GM18520 (cell line): ENCODE results near the gene SNCG.
"Not testable (repeated sequence)": the region's sequence is repeated elsewhere in the genome, so short reads cannot be mapped to it uniquely, and the experiment has no call there.

Source experiments
- ATAC-seq: cut with Tn5 transposase; IDR thresholded peaks from one replicate; pipeline ENCODE4 v1.9.1; 2021; ENCODE audit not compliant: unreplicated experiment

SNCG gene

GRCh38 chr10:86974484-86974883 is 16.1 kb downstream of the SNCG start:
- no peak for ATAC-seq

- ATAC-seq, result no peak
These were observed 18.1 kb downstream of the SNCG start for GRCh38 chr10:86976362-86977056.

DNA sequence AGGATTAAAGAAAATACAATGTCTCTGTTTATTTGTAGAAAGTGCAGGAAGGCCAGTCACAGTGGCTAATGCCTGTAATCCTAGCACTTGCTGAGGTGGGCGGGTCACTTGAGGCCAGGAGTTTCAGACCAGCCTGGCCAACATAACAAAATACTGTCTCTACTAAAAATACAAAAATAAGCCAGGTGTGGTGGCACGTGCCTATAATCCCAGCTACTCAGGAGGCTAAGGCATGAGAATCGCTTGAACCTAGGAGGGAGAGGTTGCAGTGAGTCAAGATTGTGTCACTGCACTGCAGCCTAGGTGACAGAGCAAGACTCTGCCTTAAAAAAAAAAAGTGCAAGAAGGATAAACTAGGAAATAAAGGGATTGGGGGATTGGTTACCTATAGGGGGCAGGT is 20.1 kb downstream of the SNCG start:
- ATAC-seq, result not testable (repeated sequence)

DNA sequence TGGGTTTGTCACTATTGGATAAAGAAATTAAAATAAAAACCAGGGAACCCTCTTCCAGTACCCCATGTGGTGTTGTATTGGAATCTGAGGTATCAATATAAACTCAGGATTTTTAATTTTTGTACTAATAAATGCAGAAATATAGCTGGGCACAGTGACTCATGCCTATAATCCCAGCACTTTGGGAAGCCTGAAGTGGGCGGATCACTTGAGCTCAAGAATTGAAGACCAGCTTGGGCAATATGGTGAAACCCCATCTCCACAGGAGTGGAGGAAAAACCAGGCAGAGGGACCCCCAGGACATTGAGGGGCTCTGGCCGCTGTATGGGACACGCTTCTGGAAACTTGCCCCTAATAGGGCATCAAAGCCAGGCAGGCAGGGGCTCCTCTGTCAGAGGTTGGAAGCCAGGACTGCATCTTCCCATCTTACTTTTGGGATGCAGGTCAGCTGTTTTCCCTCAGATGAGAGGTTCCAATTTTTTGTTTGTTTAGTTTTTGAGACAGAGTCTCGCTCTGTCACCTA is 21.0 kb downstream of the SNCG start:
- no peak for ATAC-seq

GRCh38 chr10:86979977-86980448 is 21.6 kb downstream of the SNCG start:
- ATAC-seq, result no peak

- ATAC-seq, result not testable (repeated sequence)
These were observed 22.6 kb downstream of the SNCG start for GRCh38 chr10:86981020-86981419.

- ATAC-seq, result no peak
These were observed 23.3 kb downstream of the SNCG start for GRCh38 chr10:86981716-86982115.

- not testable (repeated sequence) for ATAC-seq
These were observed 26.1 kb downstream of the SNCG start for GRCh38 chr10:86984498-86984897.

GRCh38 chr10:86988520-86988919 is 30.1 kb downstream of the SNCG start:
- no peak for ATAC-seq

- not testable (repeated sequence) for ATAC-seq
These were observed 33.0 kb downstream of the SNCG start for GRCh38 chr10:86991362-86991761.

DNA sequence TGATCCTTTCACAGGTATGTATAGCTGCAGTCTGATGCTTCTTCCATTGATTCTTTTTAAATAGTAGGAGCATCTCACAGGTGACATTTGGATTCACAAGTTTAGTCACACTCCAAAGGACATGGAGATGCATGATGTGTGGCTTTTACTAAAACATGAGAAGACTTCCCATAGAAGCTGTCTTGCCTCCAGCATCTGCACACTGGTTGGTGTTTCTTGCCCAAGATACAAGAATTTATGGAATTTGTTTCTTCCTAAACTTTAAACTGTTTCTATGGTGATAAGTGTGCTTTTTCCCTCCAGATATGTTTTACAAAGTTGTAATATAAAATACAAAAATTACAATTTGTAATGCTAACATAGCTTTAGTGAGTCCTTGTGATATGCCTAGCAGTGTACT is 34.1 kb downstream of the SNCG start:
- no peak for ATAC-seq

DNA sequence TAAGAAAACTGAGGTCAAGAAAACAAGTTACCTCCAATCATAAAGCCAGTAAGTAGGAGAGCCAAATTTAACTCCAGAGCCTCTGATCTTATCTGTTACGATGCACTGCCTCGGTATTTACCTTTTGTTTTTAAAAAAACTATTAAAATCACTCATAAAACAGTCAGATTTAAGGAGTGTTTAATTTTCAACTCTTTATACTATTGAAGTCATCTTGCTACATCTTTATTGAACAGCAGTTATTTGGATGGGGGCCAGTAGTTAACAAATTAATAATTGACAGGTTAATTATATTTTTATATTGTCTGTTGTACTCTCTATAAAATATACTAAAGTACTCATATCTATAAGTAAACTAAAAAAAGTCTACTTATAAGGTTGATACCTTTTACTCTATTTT is 34.5 kb downstream of the SNCG start:
- no peak for ATAC-seq

DNA sequence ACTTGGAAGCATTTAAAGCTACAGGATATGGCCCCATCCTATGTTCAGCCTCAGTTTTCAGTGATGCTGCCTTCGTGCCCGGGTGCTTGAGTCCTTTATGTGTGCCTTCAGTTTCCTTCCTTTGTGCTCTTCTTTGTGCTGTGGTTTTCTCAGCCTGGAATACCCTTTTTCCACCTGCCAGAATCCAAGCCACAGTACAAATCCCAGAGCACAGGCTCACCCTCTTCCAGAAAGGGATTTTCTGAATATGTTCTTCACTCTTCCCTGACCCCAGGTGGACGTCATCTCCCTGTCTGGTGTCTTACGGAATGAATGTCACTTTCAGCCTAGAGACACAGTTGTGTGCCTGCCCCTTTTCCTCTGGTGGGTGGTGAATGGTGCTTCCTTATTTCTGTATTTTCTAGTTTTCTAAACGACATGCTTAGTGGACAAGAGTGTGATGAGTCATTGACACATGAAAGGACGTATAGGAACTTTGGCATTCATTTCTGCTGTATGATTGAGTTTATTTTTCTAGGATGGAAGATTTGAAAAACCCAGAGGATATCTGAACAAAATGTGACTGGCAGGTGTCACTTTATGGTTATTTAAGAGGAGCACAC is 41.5 kb downstream of the SNCG start:
- ATAC-seq, result not testable (repeated sequence)

DNA sequence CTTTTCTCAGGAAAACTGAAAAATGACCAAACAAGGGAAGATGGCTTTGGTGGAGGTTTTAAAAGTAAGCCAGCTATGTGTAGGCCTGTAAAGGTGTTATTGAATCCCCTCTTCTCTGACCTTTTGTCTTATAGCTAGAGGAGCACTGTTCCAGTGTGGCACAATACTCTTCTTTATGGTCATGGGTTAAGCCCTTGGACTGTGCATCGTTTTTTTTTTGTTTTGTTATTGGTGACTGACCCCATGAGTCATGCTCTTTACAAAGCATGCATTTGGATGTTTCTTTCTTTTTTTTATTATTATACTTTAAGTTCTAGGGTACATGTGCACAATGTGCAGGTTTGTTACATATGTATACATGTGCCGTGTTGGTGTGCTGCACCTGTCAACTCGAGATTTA is 42.1 kb downstream of the SNCG start:
- ATAC-seq, result no peak

DNA sequence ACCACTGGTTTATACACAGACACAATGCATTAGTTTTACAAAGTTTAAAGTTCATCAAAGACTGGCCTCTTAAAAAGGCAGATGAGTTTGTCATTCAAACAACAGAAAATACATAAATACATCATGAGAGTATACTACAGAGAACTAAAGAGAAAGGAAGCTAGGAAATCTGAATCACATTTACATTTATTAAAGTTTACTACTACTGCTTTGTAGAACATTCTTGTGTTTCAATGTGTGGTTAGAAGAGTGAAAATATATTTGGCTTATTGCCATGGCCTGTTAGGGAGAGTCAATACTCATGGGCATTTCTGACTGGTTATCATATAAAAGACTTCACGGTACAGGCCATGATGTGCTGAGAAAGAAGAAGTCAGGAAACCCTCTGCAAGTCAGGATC is 48.7 kb downstream of the SNCG start:
- ATAC-seq, result not testable (repeated sequence)

- ATAC-seq, result not testable (repeated sequence)
These were observed 49.3 kb downstream of the SNCG start for GRCh38 chr10:87007674-87008073.

- not testable (repeated sequence) for ATAC-seq
These were observed 49.9 kb downstream of the SNCG start for GRCh38 chr10:87008303-87008702.

- not testable (repeated sequence) for ATAC-seq
These were observed 50.8 kb downstream of the SNCG start for GRCh38 chr10:87009134-87009696.
